ENCODE measurements around the gene ATP6V1B1. TPM values are rescaled to one million over a fixed set of nuclear protein-coding genes. Genes with fewer than 3 reads are reported as not detected.

The ATP6V1B1 gene
- total RNA-seq, 1 experiment from 2014 or later, result not detected

DNA sequence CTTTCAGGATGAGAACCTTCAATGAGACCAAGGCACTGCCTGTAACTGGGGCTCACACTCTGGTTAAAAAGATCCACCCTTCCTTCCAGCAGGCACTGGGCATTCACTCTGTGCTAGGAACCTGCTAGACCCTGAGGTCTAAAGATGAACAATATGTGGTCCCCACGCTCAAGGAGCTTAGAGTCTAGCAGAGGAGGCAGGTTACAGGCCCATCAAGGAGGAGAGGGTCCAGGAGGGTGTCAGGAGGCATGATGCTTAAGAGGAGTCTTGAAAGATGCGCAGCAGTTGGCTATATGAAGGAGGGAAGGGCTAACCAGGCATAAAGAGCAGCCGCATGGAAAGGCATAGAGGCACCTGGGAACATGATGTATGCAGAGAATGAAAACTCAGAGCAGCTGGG lies 47.3 kb downstream of the ATP6V1B1 start:
- H3K36me3 ChIP-seq (ENCODE audit: insufficient read depth, low read length), result peaks cover 19% of the 10 kb centered on the region
- DNase-seq, result no peak
- no peaks in the 10 kb centered on the region for H3K9me3 ChIP-seq (ENCODE audit: low read length)
- no peak overlapping the region for H3K4me2 ChIP-seq (ENCODE audit: low read depth, low read length, poor library complexity, severe bottlenecking)
- H3K27ac ChIP-seq (ENCODE audit: low read length), result no peak overlapping the region
- no peaks in the 10 kb centered on the region for H3K27me3 ChIP-seq (ENCODE audit: low read length)
- no peaks in the 10 kb centered on the region for H4K20me1 ChIP-seq (ENCODE audit: insufficient read depth, low read depth, low read length)
- H3K9ac ChIP-seq (ENCODE audit: low read length), result no peak overlapping the region
- no peak overlapping the region for H2AFZ ChIP-seq (ENCODE audit: low read length)
- no peaks in the 10 kb centered on the region for H3K9me2 ChIP-seq (replicated peaks; ENCODE audit: insufficient read depth, low read length)
- no peaks in the 10 kb centered on the region for H3K79me2 ChIP-seq (ENCODE audit: low read length)
- H3K4me3 ChIP-seq (ENCODE audit: low read length), result no peak overlapping the region
- H3K4me1 ChIP-seq (ENCODE audit: low read length), result peaks cover 9% of the 10 kb centered on the region

DNA sequence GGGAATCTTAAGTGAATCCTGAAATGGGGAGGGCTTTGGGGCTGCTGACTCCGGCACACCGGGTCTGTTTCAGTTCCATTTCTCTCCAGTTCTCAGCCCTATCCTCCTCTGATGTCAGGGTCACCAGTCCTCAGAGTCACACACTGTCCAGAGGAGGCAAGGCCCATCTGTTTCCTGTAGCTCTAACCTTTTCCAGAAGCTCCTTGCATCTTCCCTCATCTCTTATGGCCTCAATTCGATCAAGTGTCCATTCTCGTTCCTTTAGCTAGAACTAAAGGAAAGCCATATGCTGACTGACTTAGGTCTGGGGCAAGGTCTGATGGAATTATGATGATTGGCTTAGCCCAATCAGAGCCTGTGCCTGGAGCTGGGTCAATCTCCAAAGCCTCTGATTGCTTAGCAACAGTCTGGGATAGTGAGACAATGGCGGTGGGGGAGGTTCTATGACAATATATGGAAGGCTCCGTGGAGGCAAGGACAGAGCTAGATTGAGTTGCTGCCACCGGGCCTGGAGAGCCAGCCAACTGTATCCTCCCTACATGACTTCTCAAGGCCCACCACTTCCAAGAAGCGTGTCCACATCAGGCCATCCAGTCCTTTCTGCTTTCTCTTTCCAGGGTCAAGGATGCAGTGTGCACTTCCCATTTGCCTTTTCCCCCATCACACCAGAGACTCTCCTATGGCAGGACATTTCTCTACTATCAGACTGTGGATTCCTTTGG lies 48.0 kb downstream of the ATP6V1B1 start:
- no peak overlapping the region for H2AFZ ChIP-seq (ENCODE audit: low read length)
- H3K9me3 ChIP-seq (ENCODE audit: low read length), result no peaks in the 10 kb centered on the region
- no peak overlapping the region for H3K4me2 ChIP-seq (ENCODE audit: low read depth, low read length, poor library complexity, severe bottlenecking)
- H3K9ac ChIP-seq (ENCODE audit: low read length), result no peak overlapping the region
- no peak overlapping the region for H3K4me3 ChIP-seq (ENCODE audit: low read length)
- DNase-seq, result no peak
- no peaks in the 10 kb centered on the region for H4K20me1 ChIP-seq (ENCODE audit: insufficient read depth, low read depth, low read length)
- H3K27me3 ChIP-seq (ENCODE audit: low read length), result no peaks in the 10 kb centered on the region
- H3K79me2 ChIP-seq (ENCODE audit: low read length), result no peaks in the 10 kb centered on the region
- peaks cover 21% of the 10 kb centered on the region for H3K36me3 ChIP-seq (ENCODE audit: insufficient read depth, low read length)
- H3K27ac ChIP-seq (ENCODE audit: low read length), result no peak overlapping the region
- H3K4me1 ChIP-seq (ENCODE audit: low read length), result peaks cover 6% of the 10 kb centered on the region; the same call in 1 of the 2 replicates
- no peaks in the 10 kb centered on the region for H3K9me2 ChIP-seq (replicated peaks; ENCODE audit: insufficient read depth, low read length)

DNA sequence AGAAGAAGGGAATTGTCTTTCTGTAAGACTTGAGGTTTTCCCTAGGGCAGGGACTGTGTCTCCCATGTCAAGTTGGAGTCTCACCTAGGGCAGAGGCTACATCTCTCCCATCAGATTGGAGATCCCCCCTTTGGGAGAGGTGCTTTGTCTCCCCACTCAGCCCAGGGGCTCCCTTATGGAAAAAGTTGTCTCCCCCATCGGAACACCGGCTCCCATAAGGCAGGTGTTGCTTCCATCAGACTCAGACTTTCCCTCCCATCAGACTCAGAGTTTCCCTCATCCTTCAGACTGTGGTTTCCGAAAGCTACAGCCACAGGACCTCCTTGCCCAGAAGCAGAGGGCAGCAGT lies 48.5 kb downstream of the ATP6V1B1 start:
- no peaks in the 10 kb centered on the region for H3K9me3 ChIP-seq (ENCODE audit: low read length)
- no peak overlapping the region for H2AFZ ChIP-seq (ENCODE audit: low read length)
- H3K27ac ChIP-seq (ENCODE audit: low read length), result no peak overlapping the region
- no peaks in the 10 kb centered on the region for H4K20me1 ChIP-seq (ENCODE audit: insufficient read depth, low read depth, low read length)
- no peaks in the 10 kb centered on the region for H3K9me2 ChIP-seq (replicated peaks; ENCODE audit: insufficient read depth, low read length)
- peaks cover 6% of the 10 kb centered on the region; the same call in 1 of the 2 replicates for H3K4me1 ChIP-seq (ENCODE audit: low read length)
- H3K27me3 ChIP-seq (ENCODE audit: low read length), result no peaks in the 10 kb centered on the region
- H3K4me2 ChIP-seq (ENCODE audit: low read depth, low read length, poor library complexity, severe bottlenecking), result no peak overlapping the region
- H3K9ac ChIP-seq (ENCODE audit: low read length), result peak overlapping the region; percentile 42; the same call in 1 of the 2 replicates
- DNase-seq, result no peak
- no peaks in the 10 kb centered on the region for H3K79me2 ChIP-seq (ENCODE audit: low read length)
- no peak overlapping the region for H3K4me3 ChIP-seq (ENCODE audit: low read length)
- peaks cover 23% of the 10 kb centered on the region for H3K36me3 ChIP-seq (ENCODE audit: insufficient read depth, low read length)

DNA sequence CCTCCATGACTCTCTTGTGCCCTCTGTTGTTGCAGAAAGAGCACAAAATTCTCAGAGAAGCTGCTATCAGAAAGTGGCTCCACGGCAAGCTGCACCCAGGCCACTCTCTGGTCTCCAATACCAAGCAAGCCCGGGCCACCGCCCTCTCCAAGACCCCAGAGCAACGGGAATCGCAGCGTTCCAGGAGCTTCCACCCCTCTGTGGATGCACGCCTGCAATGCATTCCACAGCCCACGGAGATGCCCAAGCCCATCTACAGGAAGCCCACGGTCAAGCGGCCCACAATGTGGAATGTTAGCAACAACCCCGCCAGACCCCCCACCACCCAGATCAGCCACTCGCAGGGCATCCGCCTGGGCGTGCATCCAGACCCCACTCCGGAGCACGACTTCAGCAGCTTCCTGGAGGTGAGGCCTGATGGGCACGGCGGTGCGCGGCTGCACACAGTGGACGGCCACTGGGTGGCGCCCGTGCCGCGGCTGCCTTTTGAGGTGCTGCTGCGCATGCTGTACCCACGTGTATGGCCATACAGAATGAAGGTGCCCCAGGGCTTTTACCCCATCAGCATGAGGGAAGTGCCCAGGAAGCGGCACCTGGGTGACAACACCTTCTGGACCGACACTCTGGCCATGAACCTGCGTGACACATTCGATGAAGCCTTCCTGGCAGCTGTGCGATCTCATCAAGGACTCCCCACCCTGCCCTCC lies 49.0 kb downstream of the ATP6V1B1 start:
- Histone ChIP-seq H3K27ac (ENCODE audit: low read length) (no peak overlapping the region), H3K9ac (ENCODE audit: low read length) (peak overlapping the region; percentile 42; the same call in 1 of the 2 replicates), H2AFZ (ENCODE audit: low read length) (no peak overlapping the region), H3K27me3 (ENCODE audit: low read length) (no peaks in the 10 kb centered on the region), H3K4me3 (ENCODE audit: low read length) (no peak overlapping the region), H3K9me2 (replicated peaks; ENCODE audit: insufficient read depth, low read length) (no peaks in the 10 kb centered on the region), H3K36me3 (ENCODE audit: insufficient read depth, low read length) (peaks cover 27% of the 10 kb centered on the region), H3K4me2 (ENCODE audit: low read depth, low read length, poor library complexity, severe bottlenecking) (no peak overlapping the region), H4K20me1 (ENCODE audit: insufficient read depth, low read depth, low read length) (no peaks in the 10 kb centered on the region), H3K4me1 (ENCODE audit: low read length) (peaks cover 6% of the 10 kb centered on the region; the same call in 1 of the 2 replicates), H3K79me2 (ENCODE audit: low read length) (no peaks in the 10 kb centered on the region; the same call in 1 of the 2 replicates), H3K9me3 (ENCODE audit: low read length) (no peaks in the 10 kb centered on the region)
- peak; percentile 95 for DNase-seq

DNA sequence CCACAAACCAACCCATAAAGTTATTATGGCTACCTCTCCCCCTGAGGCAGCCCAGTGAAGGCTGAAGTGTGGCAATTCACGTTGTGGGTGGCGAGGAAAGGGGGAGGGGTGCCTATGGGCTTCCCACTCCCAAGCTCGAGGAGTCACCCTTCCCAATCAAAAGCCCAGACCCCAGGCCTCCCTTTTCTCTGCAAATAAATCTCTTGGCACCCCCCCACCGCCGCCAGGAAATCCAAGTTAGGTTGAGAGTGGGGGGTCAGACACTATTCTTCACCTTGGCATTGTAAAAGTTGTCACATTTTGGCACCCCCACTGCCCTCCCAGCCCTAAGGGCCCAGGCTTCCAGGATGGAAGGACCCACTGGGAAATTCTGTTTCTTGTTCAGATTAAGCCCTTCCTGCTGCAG lies 49.6 kb downstream of the ATP6V1B1 start:
- no peaks in the 10 kb centered on the region for H3K9me2 ChIP-seq (replicated peaks; ENCODE audit: insufficient read depth, low read length)
- peaks cover 6% of the 10 kb centered on the region; the same call in 1 of the 2 replicates for H3K4me1 ChIP-seq (ENCODE audit: low read length)
- no peaks in the 10 kb centered on the region for H4K20me1 ChIP-seq (ENCODE audit: insufficient read depth, low read depth, low read length)
- H3K9me3 ChIP-seq (ENCODE audit: low read length), result no peaks in the 10 kb centered on the region
- no peak overlapping the region for H2AFZ ChIP-seq (ENCODE audit: low read length)
- no peak for DNase-seq
- peaks cover 27% of the 10 kb centered on the region for H3K36me3 ChIP-seq (ENCODE audit: insufficient read depth, low read length)
- H3K27me3 ChIP-seq (ENCODE audit: low read length), result no peaks in the 10 kb centered on the region
- H3K79me2 ChIP-seq (ENCODE audit: low read length), result peaks cover 4% of the 10 kb centered on the region; the same call in 1 of the 2 replicates
- no peak overlapping the region for H3K9ac ChIP-seq (ENCODE audit: low read length)
- no peak overlapping the region for H3K4me3 ChIP-seq (ENCODE audit: low read length)
- H3K4me2 ChIP-seq (ENCODE audit: low read depth, low read length, poor library complexity, severe bottlenecking), result no peak overlapping the region
- H3K27ac ChIP-seq (ENCODE audit: low read length), result no peak overlapping the region

DNA sequence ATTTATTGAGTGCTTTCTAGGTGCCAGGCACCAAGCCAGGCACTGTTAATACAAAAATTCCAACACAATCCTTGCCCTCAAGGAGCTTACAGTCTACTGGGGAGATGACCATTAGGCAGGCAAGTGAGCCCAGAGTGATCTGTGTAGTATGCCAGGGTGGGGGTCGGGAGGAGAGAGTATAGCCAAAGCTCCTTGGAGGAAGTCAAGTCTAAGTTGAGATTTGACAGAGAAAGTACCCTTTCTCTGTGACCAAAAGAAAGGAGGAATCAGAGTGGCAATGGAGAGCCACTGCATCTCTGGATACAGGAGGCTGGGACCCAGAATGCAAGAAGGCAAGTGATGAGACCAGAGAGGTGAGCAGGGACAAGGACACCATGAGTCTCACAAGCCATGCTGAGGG lies 50.3 kb downstream of the ATP6V1B1 start:
- H3K9me2 ChIP-seq (replicated peaks; ENCODE audit: insufficient read depth, low read length), result no peaks in the 10 kb centered on the region
- no peak overlapping the region for H3K9ac ChIP-seq (ENCODE audit: low read length)
- H2AFZ ChIP-seq (ENCODE audit: low read length), result no peak overlapping the region
- H3K27ac ChIP-seq (ENCODE audit: low read length), result no peak overlapping the region
- H3K27me3 ChIP-seq (ENCODE audit: low read length), result no peaks in the 10 kb centered on the region
- H3K4me1 ChIP-seq (ENCODE audit: low read length), result peaks cover 6% of the 10 kb centered on the region; the same call in 1 of the 2 replicates
- no peaks in the 10 kb centered on the region for H4K20me1 ChIP-seq (ENCODE audit: insufficient read depth, low read depth, low read length)
- H3K36me3 ChIP-seq (ENCODE audit: insufficient read depth, low read length), result peaks cover 30% of the 10 kb centered on the region
- DNase-seq, result no peak
- no peak overlapping the region for H3K4me3 ChIP-seq (ENCODE audit: low read length)
- H3K79me2 ChIP-seq (ENCODE audit: low read length), result peaks cover 11% of the 10 kb centered on the region
- H3K4me2 ChIP-seq (ENCODE audit: low read depth, low read length, poor library complexity, severe bottlenecking), result no peak overlapping the region
- no peaks in the 10 kb centered on the region for H3K9me3 ChIP-seq (ENCODE audit: low read length)

DNA sequence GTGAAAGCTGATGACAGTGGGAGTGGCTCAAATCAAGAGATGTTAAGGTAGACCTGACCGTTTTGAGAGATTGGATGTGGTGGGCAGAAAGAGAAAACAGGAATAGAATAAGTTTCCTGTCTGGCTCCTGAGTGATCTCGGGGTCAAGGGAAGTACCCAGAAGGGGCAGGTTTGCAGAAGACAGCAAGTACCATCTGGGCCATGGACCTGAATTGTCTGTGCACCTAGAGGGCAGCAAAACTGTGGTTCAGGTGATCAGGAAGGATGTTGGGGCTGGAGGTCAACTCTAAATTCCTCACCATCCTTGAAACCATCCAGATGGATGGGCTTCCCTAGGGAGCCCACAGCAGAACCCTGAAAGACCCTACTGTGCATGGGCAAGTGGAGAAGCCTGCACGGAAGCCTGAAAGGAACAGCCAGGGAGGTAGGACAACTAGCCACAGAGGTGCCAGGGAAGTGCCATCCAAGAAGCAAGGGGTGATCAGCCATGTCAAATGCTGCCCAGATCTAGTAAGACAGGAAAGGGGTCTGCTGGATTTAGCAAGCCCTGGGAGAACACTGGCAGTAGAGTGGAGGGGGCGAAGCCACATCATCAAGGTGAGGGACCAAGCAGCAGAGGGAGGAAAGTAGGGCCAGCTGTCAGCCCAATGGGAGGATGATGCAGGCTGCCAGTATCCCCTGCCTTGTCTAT lies 50.9 kb downstream of the ATP6V1B1 start:
- H3K4me2 ChIP-seq (ENCODE audit: low read depth, low read length, poor library complexity, severe bottlenecking), result no peak overlapping the region
- H3K36me3 ChIP-seq (ENCODE audit: insufficient read depth, low read length), result peaks cover 35% of the 10 kb centered on the region
- peaks cover 6% of the 10 kb centered on the region; the same call in 1 of the 2 replicates for H3K4me1 ChIP-seq (ENCODE audit: low read length)
- peaks cover 17% of the 10 kb centered on the region for H3K79me2 ChIP-seq (ENCODE audit: low read length)
- no peak overlapping the region for H3K27ac ChIP-seq (ENCODE audit: low read length)
- H3K27me3 ChIP-seq (ENCODE audit: low read length), result no peaks in the 10 kb centered on the region
- no peaks in the 10 kb centered on the region for H3K9me2 ChIP-seq (replicated peaks; ENCODE audit: insufficient read depth, low read length)
- H3K9me3 ChIP-seq (ENCODE audit: low read length), result no peaks in the 10 kb centered on the region
- H3K4me3 ChIP-seq (ENCODE audit: low read length), result no peak overlapping the region
- no peak overlapping the region for H3K9ac ChIP-seq (ENCODE audit: low read length)
- no peaks in the 10 kb centered on the region for H4K20me1 ChIP-seq (ENCODE audit: insufficient read depth, low read depth, low read length)
- no peak overlapping the region for H2AFZ ChIP-seq (ENCODE audit: low read length)
- DNase-seq, result no peak

DNA sequence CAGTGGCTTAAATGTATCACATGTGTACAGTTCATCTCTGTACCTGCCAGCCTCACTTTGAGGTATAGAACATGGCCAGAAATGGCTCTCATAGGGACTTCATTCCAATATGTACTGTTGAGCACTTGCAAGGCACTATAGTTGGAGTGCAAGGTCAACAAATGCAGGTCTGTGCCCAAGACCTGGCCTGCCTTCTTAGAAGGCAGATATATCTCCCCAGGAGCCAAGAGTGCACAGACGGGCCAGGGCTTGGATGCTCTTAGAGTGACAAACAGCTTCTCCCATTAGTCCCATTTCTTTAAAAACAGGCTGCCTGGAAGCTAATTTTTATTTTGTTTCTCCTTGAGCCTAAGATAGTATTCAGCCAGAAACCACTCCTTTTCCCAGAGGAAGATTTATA lies 51.7 kb downstream of the ATP6V1B1 start:
- Histone ChIP-seq H3K9me3 (ENCODE audit: low read length) (no peaks in the 10 kb centered on the region), H3K4me3 (ENCODE audit: low read length) (no peak overlapping the region), H3K36me3 (ENCODE audit: insufficient read depth, low read length) (peaks cover 38% of the 10 kb centered on the region), H3K27ac (ENCODE audit: low read length) (no peak overlapping the region), H3K9me2 (replicated peaks; ENCODE audit: insufficient read depth, low read length) (no peaks in the 10 kb centered on the region), H3K4me2 (ENCODE audit: low read depth, low read length, poor library complexity, severe bottlenecking) (no peak overlapping the region), H3K79me2 (ENCODE audit: low read length) (peaks cover 25% of the 10 kb centered on the region), H3K27me3 (ENCODE audit: low read length) (no peaks in the 10 kb centered on the region), H2AFZ (ENCODE audit: low read length) (no peak overlapping the region), H4K20me1 (ENCODE audit: insufficient read depth, low read depth, low read length) (no peaks in the 10 kb centered on the region), H3K9ac (ENCODE audit: low read length) (no peak overlapping the region), H3K4me1 (ENCODE audit: low read length) (peaks cover 6% of the 10 kb centered on the region; the same call in 1 of the 2 replicates)
- DNase-seq, result no peak
